H9 (cell line): ENCODE measurements around the gene SLC29A1. TPM values are rescaled to one million over a fixed set of nuclear protein-coding genes. Genes with fewer than 3 reads are reported as not detected.
A peak's percentile ranks its signal among the peaks of the same experiment; 100 is the strongest.

Experiments used
- DNase-seq: peaks from one replicate; pipeline ENCODE4 v3.0.0-alpha.2; 2017
- H2AFZ ChIP-seq: one replicate; pipeline ENCODE4 v1.6.1; 2013; ENCODE audit warnings: mild to moderate bottlenecking, low read length, control low read depth, moderate library complexity
- H2AK5ac ChIP-seq: 2 replicates; pipeline ENCODE4 v1.6.1; 2013; ENCODE audit warnings: low read length, control low read depth, mixed read lengths; ENCODE audit not compliant: insufficient read length
- H2BK120ac ChIP-seq: one replicate; pipeline ENCODE4 v1.6.1; 2013; ENCODE audit warnings: low read depth, mild to moderate bottlenecking, low read length, control low read depth, inconsistent platforms; ENCODE audit not compliant: poor library complexity, severe bottlenecking
- H2BK12ac ChIP-seq: 2 replicates; pipeline ENCODE4 v1.6.1; 2013; ENCODE audit warnings: low read length, control low read depth, mixed read lengths, low read depth; ENCODE audit not compliant: insufficient read length
- H2BK15ac ChIP-seq: 2 replicates; pipeline ENCODE4 v1.6.1; 2013; ENCODE audit warnings: low read depth, low read length, control low read depth
- H2BK20ac ChIP-seq: one replicate; pipeline ENCODE4 v1.6.1; 2013; ENCODE audit warnings: low read depth, mild to moderate bottlenecking, low read length, control low read depth, inconsistent platforms; ENCODE audit not compliant: poor library complexity, severe bottlenecking
- H2BK5ac ChIP-seq: 2 replicates; pipeline ENCODE4 v1.6.1; 2013; ENCODE audit warnings: low read length, control low read depth, mixed read lengths; ENCODE audit not compliant: insufficient read length
- H3K14ac ChIP-seq: 2 replicates; pipeline ENCODE4 v1.6.1; 2013; ENCODE audit warnings: low read length, control low read depth; ENCODE audit not compliant: insufficient read depth
- H3K18ac ChIP-seq: 2 replicates; pipeline ENCODE4 v1.6.1; 2013; ENCODE audit warnings: low read depth, mild to moderate bottlenecking, mixed read lengths, low read length, control low read depth; ENCODE audit not compliant: insufficient read length
- H3K23ac ChIP-seq: 2 replicates; pipeline ENCODE4 v1.6.1; 2013; ENCODE audit warnings: low read length, control low read depth, mixed read lengths, low read depth; ENCODE audit not compliant: insufficient read length
- H3K23me2 ChIP-seq: 2 replicates; pipeline ENCODE4 v1.6.1; 2013; ENCODE audit warnings: low read depth, mild to moderate bottlenecking, mixed read lengths, low read length, control low read depth; ENCODE audit not compliant: insufficient read length, poor library complexity, severe bottlenecking
- H3K27ac ChIP-seq: 2 replicates; pipeline ENCODE4 v1.5.1; 2013; ENCODE audit warnings: low read length, control low read depth, mixed read lengths, low read depth; ENCODE audit not compliant: insufficient read length
- H3K27me3 ChIP-seq: 2 replicates; pipeline ENCODE4 v1.6.1; 2013; ENCODE audit warnings: low read length, control low read depth, inconsistent platforms; ENCODE audit not compliant: insufficient read depth
- H3K4ac ChIP-seq: 2 replicates; pipeline ENCODE4 v1.6.1; 2013; ENCODE audit warnings: low read depth, mild to moderate bottlenecking, control low read depth, inconsistent platforms, low read length, moderate library complexity
- H3K4me1 ChIP-seq: 2 replicates; pipeline ENCODE4 v1.6.1; 2013; ENCODE audit warnings: low read length, control low read depth, inconsistent platforms; ENCODE audit not compliant: insufficient read depth
- H3K4me2 ChIP-seq: 2 replicates; pipeline ENCODE4 v1.6.1; 2013; ENCODE audit warnings: low read length, control low read depth, mixed read lengths; ENCODE audit not compliant: insufficient read length, insufficient read depth
- H3K56ac ChIP-seq: 2 replicates; pipeline ENCODE4 v1.6.1; 2013; ENCODE audit warnings: low read depth, mild to moderate bottlenecking, mixed read lengths, low read length, control low read depth; ENCODE audit not compliant: insufficient read length
- H3K79me1 ChIP-seq: 2 replicates; pipeline ENCODE4 v1.6.1; 2013; ENCODE audit warnings: low read depth, mild to moderate bottlenecking, moderate library complexity, low read length, control low read depth, inconsistent platforms; ENCODE audit not compliant: insufficient read depth, poor library complexity, severe bottlenecking
- H3K79me2 ChIP-seq: 2 replicates; pipeline ENCODE4 v1.6.1; 2013; ENCODE audit warnings: low read length, control low read depth, inconsistent platforms; ENCODE audit not compliant: insufficient read depth
- H3K9ac ChIP-seq: 2 replicates; pipeline ENCODE4 v1.6.1; 2013; ENCODE audit warnings: low read length, control low read depth, mixed read lengths; ENCODE audit not compliant: insufficient read length; ENCODE audit errors: extremely low read depth
- H3K9me3 ChIP-seq: one replicate; pipeline ENCODE4 v1.6.1; 2013; ENCODE audit warnings: low read depth, low read length, inconsistent platforms; ENCODE audit not compliant: control insufficient read depth
- H3T11ph ChIP-seq: one replicate; pipeline ENCODE4 v1.6.1; 2013; ENCODE audit warnings: mild to moderate bottlenecking, low read length, control low read depth, inconsistent platforms
- H4K20me1 ChIP-seq: one replicate; pipeline ENCODE4 v1.6.1; 2013; ENCODE audit not compliant: control insufficient read depth, insufficient read length, insufficient read depth
- H4K5ac ChIP-seq: 2 replicates; pipeline ENCODE4 v1.6.1; 2013; ENCODE audit warnings: low read depth, mild to moderate bottlenecking, mixed read lengths, low read length, control low read depth; ENCODE audit not compliant: insufficient read length
- H4K8ac ChIP-seq: replicated peaks from 2 replicates; pipeline ENCODE4 v1.6.1; 2013; ENCODE audit warnings: low read length, control low read depth, mixed read lengths, low read depth; ENCODE audit not compliant: insufficient read length
- H4K91ac ChIP-seq: 2 replicates; pipeline ENCODE4 v1.6.1; 2013; ENCODE audit warnings: low read depth, mild to moderate bottlenecking, moderate library complexity, mixed read lengths, low read length, control low read depth; ENCODE audit not compliant: insufficient read length
- H3K27ac Mint-ChIP-seq, 3 experiments: 2 replicates in 2 of 3; 3 replicates in 1 of 3; pipeline ENCODE4 v1.8.0; 2020 to 2021; ENCODE audit warnings: mixed read lengths in 3 of 3, mild to moderate bottlenecking in 1 of 3, moderate library complexity in 1 of 3
- H3K27me3 Mint-ChIP-seq: 2 replicates; pipeline ENCODE4 v1.8.0; 2021; ENCODE audit warnings: low read depth, mild to moderate bottlenecking, moderate library complexity, mixed read lengths
- H3K36me3 Mint-ChIP-seq, 3 experiments: 2 replicates in 2 of 3; 3 replicates in 1 of 3; pipeline ENCODE4 v1.8.0; 2020 to 2021; ENCODE audit warnings: low read depth in 3 of 3, mixed read lengths in 3 of 3; ENCODE audit not compliant: insufficient read depth in 1 of 3
- H3K4me1 Mint-ChIP-seq, 2 experiments: 2 replicates each; pipeline ENCODE4 v1.8.0; 2020; ENCODE audit warnings: mixed read lengths in 2 of 2
- H3K4me3 Mint-ChIP-seq, 2 experiments: 2 replicates in 1 of 2; 3 replicates in 1 of 2; pipeline ENCODE4 v1.8.0; 2020 to 2021; ENCODE audit warnings: mild to moderate bottlenecking in 2 of 2, mixed read lengths in 2 of 2, moderate library complexity in 1 of 2
- H3K9me3 Mint-ChIP-seq, 2 experiments: 2 replicates in 1 of 2; 3 replicates in 1 of 2; pipeline ENCODE4 v1.8.0; 2020; ENCODE audit warnings: mild to moderate bottlenecking in 2 of 2, mixed read lengths in 2 of 2, moderate library complexity in 1 of 2
- CTCF ChIP-seq: fragments of 200-600 bp; sonication (generic); conservative IDR thresholded peaks from 3 replicates; pipeline ENCODE4 v1.8.0; 2021; ENCODE audit warnings: antibody characterized with exemption, mild to moderate bottlenecking
- WGBS: extraction: QIAGEN DNeasy Blood & Tissue Kit; methylation state at CpG from one replicate; pipeline ENCODE4 v1.1.7; 2013; ENCODE audit warnings: missing lambda C conversion rate, low lambda C conversion rate, mixed read lengths; ENCODE audit not compliant: insufficient read length; ENCODE audit errors: extremely low coverage; 5-methylcytosine and 5-hydroxymethylcytosine counted together
- total RNA-seq: library from RNA; stranded (reverse); gene quantifications from 2 replicates; pipeline ENCODE4 v1.2.1, GENCODE V29; 2021

The SLC29A1 gene
- total RNA-seq, 1 experiment from 2014 or later: 124 TPM

- Histone ChIP-seq H2BK5ac (no peak overlapping the region), H3K9ac (no peak overlapping the region), H4K91ac (no peak overlapping the region), H3K14ac (no peak overlapping the region), H3K79me1 (peaks cover 17% of the 10 kb centered on the region), H4K20me1 (peaks cover 2% of the 10 kb centered on the region), H3K27ac (no peak overlapping the region), H2AK5ac (no peak overlapping the region), H4K8ac (no peak overlapping the region), H3K4me2 (no peak overlapping the region), H4K5ac (no peak overlapping the region), H2BK20ac (no peak overlapping the region), H2BK12ac (no peak overlapping the region), H3K18ac (no peak overlapping the region), H3K9me3 (no peaks in the 10 kb centered on the region), H3K23ac (no peak overlapping the region), H3K23me2 (peaks cover 7% of the 10 kb centered on the region), H3K4ac (no peak overlapping the region), H3T11ph (no peak overlapping the region), H2AFZ (no peak overlapping the region), H2BK15ac (no peak overlapping the region), H3K4me1 (peaks cover 11% of the 10 kb centered on the region; the same call in 1 of the 2 replicates), H2BK120ac (no peak overlapping the region), H3K27me3 (no peaks in the 10 kb centered on the region), H3K79me2 (peaks cover 17% of the 10 kb centered on the region; the same call in 1 of the 2 replicates), H3K56ac (no peak overlapping the region)
- WGBS: no CpG with 5 or more reads among the region's 7 CpGs
- H3K36me3 Mint-ChIP-seq: peaks cover 46 to 58% (median 51%) of the 10 kb centered on the region in 3 experiments
- no peak for DNase-seq
- TF ChIP-seq CTCF: no peak
- peak overlapping the region in 2 of 3 experiments; percentile 56 to 79; a peak in 2 of 7 replicates for H3K27ac Mint-ChIP-seq
- no peaks in the 10 kb centered on the region; a peak in 1 of 5 replicates for H3K9me3 Mint-ChIP-seq
- peaks cover 27 to 42% of the 10 kb centered on the region in 2 experiments for H3K4me1 Mint-ChIP-seq
- H3K27me3 Mint-ChIP-seq: no peaks in the 10 kb centered on the region
- no peak overlapping the region for H3K4me3 Mint-ChIP-seq
Measured at GRCh38 chr6:44228433-44228832, 5.0 kb downstream of the SLC29A1 start.
